HepG2 (cell line): ENCODE measurements around the gene SERPINB13. TPM values are rescaled to one million over a fixed set of nuclear protein-coding genes. Genes with fewer than 3 reads are reported as not detected.
"Not testable (repeated sequence)": the region's sequence is repeated elsewhere in the genome, so short reads cannot be mapped to it uniquely, and the experiment has no call there.

ENCODE experiments used
- ATAC-seq: fragments of 200-7000 bp; cut with Tn5 transposase; 3 replicates; pipeline ENCODE4 v1.9.1; 2020; ENCODE audit warnings: mild to moderate bottlenecking, moderate library complexity
- BruUV-seq: library from RNA; stranded (reverse); fragments of 400-500 nt; replicated peaks from 2 replicates; lab custom pipeline; 2021; lab: Mats Ljungman, UMichigan
- CTCF ChIA-PET: fragments of 300-600 bp; formaldehyde crosslinking; extraction: SDS; loops from one replicate; lab custom pipeline; 2021; ENCODE audit warnings: low total read pairs, inconsistent platforms, low intra/inter-chr PET ratio; lab: Yijun Ruan, JAX
- POLR2A ChIA-PET: fragments of 350-600 bp; sonication (Branson Sonifier 250); formaldehyde crosslinking; loops from one replicate; lab custom pipeline; 2020; ENCODE audit warnings: antibody characterized with exemption, inconsistent platforms; lab: Yijun Ruan, JAX
- DNase-seq: peaks from one replicate; pipeline ENCODE4 v3.0.0-alpha.2; 2015; ENCODE audit warnings: low spot score
- FAIRE-seq: peaks from 3 replicates; lab custom pipeline; 2011; peaks lifted over from hg19 to GRCh38; lab: Jason Lieb, UNC
- H2AFZ ChIP-seq: one replicate; pipeline ENCODE4 v1.6.1; 2011; ENCODE audit warnings: low read length, inconsistent platforms
- H3K27ac ChIP-seq: fragments of 300-600 bp; 3 replicates; pipeline ENCODE4 v1.8.0; 2011; ENCODE audit warnings: mixed run types, mild to moderate bottlenecking, mixed read lengths, low read length, inconsistent platforms; ENCODE audit not compliant: insufficient read depth; ENCODE audit errors: extremely low read length
- H3K27me3 ChIP-seq, 2 experiments: fragments of 200-600 bp in 1 of 2; 2 replicates in 1 of 2; 3 replicates in 1 of 2; pipeline versions ENCODE4 v1.6.0 to v1.8.0; 2011; ENCODE audit warnings: low read length in 2 of 2, mild to moderate bottlenecking in 2 of 2, moderate library complexity in 2 of 2, inconsistent platforms in 1 of 2; ENCODE audit not compliant: insufficient read depth in 2 of 2, control insufficient read depth in 1 of 2
- H3K36me3 ChIP-seq, 2 experiments: fragments of 200-600 bp in 1 of 2; replicated peaks in 1 of 2; 2 replicates in 1 of 2; 3 replicates in 1 of 2; pipeline versions ENCODE4 v1.5.1 to v1.8.0; 2011; ENCODE audit warnings: low read length in 2 of 2, inconsistent platforms in 1 of 2; ENCODE audit not compliant: insufficient read depth in 2 of 2, control insufficient read depth in 1 of 2
- H3K4me1 ChIP-seq: 2 replicates; pipeline ENCODE4 v1.5.1; 2012; ENCODE audit warnings: low read length, inconsistent platforms; ENCODE audit not compliant: insufficient read depth
- H3K4me2 ChIP-seq: 2 replicates; pipeline ENCODE4 v1.6.0; 2011; ENCODE audit warnings: low read depth, low read length, inconsistent platforms
- H3K4me3 ChIP-seq, 3 experiments: fragments of 200-600 bp in 1 of 3; sonication (generic), shearing (Covaris generic) in 1 of 3; replicated peaks in 1 of 3; 2 replicates each; pipeline ENCODE4 v1.5.1; 2011 to 2016; ENCODE audit warnings: low read length in 3 of 3, inconsistent platforms in 2 of 3, low read depth in 2 of 3, mild to moderate bottlenecking in 2 of 3, control low read depth in 1 of 3, mixed read lengths in 1 of 3; ENCODE audit not compliant: insufficient read depth in 1 of 3
- H3K79me2 ChIP-seq: one replicate; pipeline ENCODE4 v1.6.1; 2011; ENCODE audit warnings: low read length, inconsistent platforms; ENCODE audit not compliant: insufficient read depth
- H3K9ac ChIP-seq: 2 replicates; pipeline ENCODE4 v1.6.0; 2011; ENCODE audit warnings: mild to moderate bottlenecking, low read depth, low read length, inconsistent platforms; ENCODE audit not compliant: insufficient read depth
- H3K9me3 ChIP-seq: 2 replicates; pipeline ENCODE4 v1.5.1; 2012; ENCODE audit warnings: mild to moderate bottlenecking, low read length
- H4K20me1 ChIP-seq: 2 replicates; pipeline ENCODE4 v1.6.0; 2011; ENCODE audit warnings: inconsistent platforms, mild to moderate bottlenecking, low read length, moderate library complexity; ENCODE audit not compliant: insufficient read depth
- GABPA ChIP-seq, 2 experiments: IDR thresholded peaks; 2 replicates each; pipeline ENCODE4 v1.6.1; 2011 to 2016; ENCODE audit warnings: low read depth in 2 of 2, low read length in 1 of 2, missing biosample characterization in 1 of 2, missing genetic modification characterization in 1 of 2
- HCFC1 ChIP-seq: fragments of 150-350 bp; IDR thresholded peaks from 2 replicates; pipeline ENCODE4 v1.6.1; 2014; ENCODE audit warnings: low read depth, low read length
- WGBS: methylation state at CpG from one replicate; pipeline ENCODE4 v1.1.6; 2017; ENCODE audit warnings: low lambda C conversion rate; 5-methylcytosine and 5-hydroxymethylcytosine counted together
- in situ Hi-C: cut with HindIII; loops from 2 replicates; pipeline ENCODE4 v1.10.0; 2017; ENCODE audit warnings: low pct_unique_long_range_greater_than_20kb; ENCODE audit not compliant: extremely low pct_ligation_motif_present
- intact Hi-C: fragments of 100-400 bp; cut with micrococcal nuclease; formaldehyde crosslinking; loops from one replicate; pipeline ENCODE4 v1.10.0; 2022; ENCODE audit not compliant: unreplicated experiment
- polyA plus RNA-seq, 8 experiments: library from polyadenylated mRNA; depleted of rRNA in 3 of 8; stranded (reverse) in 7 of 8; unstranded in 1 of 8; fragments of >200 nt; fragmentation: Illumina TruSeq in 4 of 8; extraction: Trizol in 4 of 8; gene quantifications; 2 replicates each; pipeline versions ENCODE4 v1.2.1 to v1.2.3, GENCODE V29; 2011 to 2016; ENCODE audit warnings: low read depth in 4 of 8, missing spikeins in 1 of 8, mixed read lengths in 1 of 8; ENCODE audit not compliant: insufficient read depth in 1 of 8
- total RNA-seq, 5 experiments: library from RNA; depleted of rRNA; stranded (reverse); fragments of >200 nt; fragmentation: Illumina TruSeq; extraction: Trizol; gene quantifications; 2 replicates each; pipeline ENCODE4 v1.2.3, GENCODE V29; 2016; ENCODE audit warnings: low read depth in 1 of 5

The SERPINB13 gene
- total and polyA plus RNA-seq, 2 of the 13 experiments (the other 11 are each of a cell fraction or from before 2014, with no cell fraction given), result not detected

DNA sequence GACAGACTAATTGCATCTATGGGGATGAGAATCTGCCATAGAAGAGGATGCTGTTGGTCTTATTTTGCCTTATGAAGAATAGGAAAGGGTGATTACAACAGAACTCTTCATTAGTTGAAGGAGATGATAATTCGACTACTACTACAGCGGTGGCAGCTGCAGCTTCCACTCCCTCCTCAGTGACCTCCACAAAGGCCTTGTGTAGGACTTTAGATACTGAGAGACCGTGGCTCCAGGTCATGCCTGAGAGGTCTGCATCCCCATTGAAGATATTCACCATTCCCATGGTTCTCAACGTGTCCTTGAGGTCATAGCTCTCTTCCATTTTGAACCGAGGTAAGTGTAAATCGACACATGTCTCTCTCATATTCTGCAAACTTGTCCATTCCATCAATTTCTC, 50.6 kb downstream of the SERPINB13 start (continued):
- TF ChIP-seq GABPA (IDR thresholded peaks at IDR 0.05; ENCODE audit: low read depth, low read length) (no peak), GABPA (CRISPR knock-in tag; IDR thresholded peaks at IDR 0.05; ENCODE audit: low read depth) (no peak), HCFC1 (no peak)

DNA sequence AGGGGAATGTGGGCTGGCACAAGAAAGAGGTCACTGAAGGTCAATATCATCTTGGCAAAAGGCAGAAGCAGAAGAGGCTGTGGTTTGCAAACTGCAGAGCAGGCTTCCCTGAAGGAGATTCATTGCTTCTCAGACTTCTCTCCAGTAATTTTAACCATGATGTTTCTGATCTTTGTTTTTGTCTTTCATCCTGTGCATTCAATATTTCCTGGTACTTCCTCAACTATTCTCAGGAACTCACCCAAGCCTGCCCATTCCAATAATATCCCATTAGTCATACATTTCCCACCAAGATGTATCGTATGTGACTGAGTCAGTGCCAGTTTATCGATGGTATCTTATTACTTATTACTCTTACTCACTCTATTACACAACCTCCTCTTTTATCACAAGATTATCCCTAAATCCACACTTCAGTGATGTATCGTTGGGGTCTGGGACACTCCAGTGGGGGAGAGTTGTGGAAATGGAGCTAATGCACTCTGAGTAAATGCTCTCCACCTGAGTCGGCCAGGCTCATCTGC, 54.1 kb downstream of the SERPINB13 start:
- H4K20me1 ChIP-seq, POLR2A ChIA-PET, intact Hi-C loops, BruUV-seq, ATAC-seq, H3K9ac ChIP-seq, CTCF ChIA-PET, DNase-seq, H3K4me1 ChIP-seq, FAIRE-seq, H3K27me3 ChIP-seq, H3K27ac ChIP-seq, H3K9me3 ChIP-seq, H3K79me2 ChIP-seq, H3K4me2 ChIP-seq, H3K4me3 ChIP-seq, H3K36me3 ChIP-seq, H2AFZ ChIP-seq, in situ Hi-C loops: not testable (repeated sequence)
- 25% methylated on average over 4 of the region's 4 CpGs for WGBS

DNA sequence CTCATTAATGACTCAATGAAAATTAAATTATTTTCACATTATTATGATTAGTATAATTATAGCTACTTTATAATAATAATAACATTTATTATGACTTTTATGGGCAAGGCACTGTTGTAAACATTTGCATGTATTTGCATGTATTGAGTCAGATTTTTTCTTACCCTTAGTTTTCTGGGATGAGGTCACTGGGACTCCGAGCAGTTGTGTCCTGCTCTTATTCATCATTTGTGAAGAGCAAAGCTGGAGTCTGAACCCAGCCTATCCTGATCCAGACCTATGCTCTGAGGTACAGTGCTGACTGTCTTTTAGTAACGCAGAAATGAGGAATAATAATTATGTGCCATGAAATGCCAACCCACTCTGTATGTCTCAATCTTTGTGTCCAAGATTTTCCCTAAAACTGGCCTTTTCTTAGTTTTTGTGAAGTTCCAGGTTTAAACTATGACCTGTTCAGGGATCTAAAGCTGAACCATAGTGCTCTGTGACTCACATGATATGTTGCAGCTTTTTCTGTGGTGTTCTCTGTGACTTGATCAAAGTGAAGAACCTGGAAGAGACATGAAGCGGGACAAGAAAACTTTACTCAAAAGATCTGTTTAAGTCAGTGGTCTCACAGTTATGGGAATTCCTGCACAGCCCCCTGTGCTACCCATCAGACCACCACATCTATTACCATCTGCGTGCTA, 55.7 kb downstream of the SERPINB13 start:
- H3K9me3 ChIP-seq, H3K4me3 ChIP-seq, H3K4me2 ChIP-seq, H3K4me1 ChIP-seq, H2AFZ ChIP-seq, DNase-seq, BruUV-seq, intact Hi-C loops, H3K27me3 ChIP-seq, H3K9ac ChIP-seq, H4K20me1 ChIP-seq, ATAC-seq, H3K36me3 ChIP-seq, CTCF ChIA-PET, in situ Hi-C loops, FAIRE-seq, POLR2A ChIA-PET, H3K79me2 ChIP-seq, H3K27ac ChIP-seq: not testable (repeated sequence)
- 30% methylated on average over 4 of the region's 4 CpGs for WGBS

DNA sequence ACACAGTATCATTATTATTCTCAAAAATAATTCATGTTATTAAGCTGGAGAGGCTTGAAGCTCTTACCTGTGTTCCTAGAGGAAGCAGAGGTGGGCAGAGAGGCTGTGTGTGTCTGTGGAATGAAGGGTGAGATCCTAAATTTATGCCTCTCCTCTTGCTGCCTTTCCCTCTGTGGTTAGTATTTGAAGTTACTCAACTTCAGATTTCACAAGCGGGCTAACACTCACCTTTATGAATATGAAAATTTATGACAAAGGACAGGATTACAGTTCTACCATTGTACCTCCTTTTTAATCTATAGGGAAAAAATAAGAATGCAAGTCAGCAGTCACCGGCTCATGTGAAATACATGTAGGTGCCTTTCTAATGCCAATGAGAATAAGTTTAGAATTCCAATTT, 57.0 kb downstream of the SERPINB13 start, which contains the start of gene SERPINB4:
SERPINB4 (minus strand) TSS at position 115 of the 400 bp plus-strand sequence. CDS start 679 bp downstream, outside the sequence.
- H3K79me2 ChIP-seq, H4K20me1 ChIP-seq, POLR2A ChIA-PET, H3K36me3 ChIP-seq, H3K4me3 ChIP-seq, in situ Hi-C loops, CTCF ChIA-PET, ATAC-seq, H3K27ac ChIP-seq, H3K27me3 ChIP-seq, H3K9me3 ChIP-seq, H3K9ac ChIP-seq, H3K4me2 ChIP-seq, DNase-seq, BruUV-seq, FAIRE-seq, H3K4me1 ChIP-seq, H2AFZ ChIP-seq, intact Hi-C loops: not testable (repeated sequence)
- WGBS, result 0% methylated on average over 1 of the region's 2 CpGs
